NCI-H1092 (cell line): ENCODE results near the gene PTPN13.
A peak's percentile ranks its signal among the peaks of the same experiment; 100 is the strongest.

ENCODE experiments used
- DNase-seq: peaks from one replicate; lab custom pipeline; 2025; lab: John Stamatoyannopoulos, UW

PTPN13 gene

DNA sequence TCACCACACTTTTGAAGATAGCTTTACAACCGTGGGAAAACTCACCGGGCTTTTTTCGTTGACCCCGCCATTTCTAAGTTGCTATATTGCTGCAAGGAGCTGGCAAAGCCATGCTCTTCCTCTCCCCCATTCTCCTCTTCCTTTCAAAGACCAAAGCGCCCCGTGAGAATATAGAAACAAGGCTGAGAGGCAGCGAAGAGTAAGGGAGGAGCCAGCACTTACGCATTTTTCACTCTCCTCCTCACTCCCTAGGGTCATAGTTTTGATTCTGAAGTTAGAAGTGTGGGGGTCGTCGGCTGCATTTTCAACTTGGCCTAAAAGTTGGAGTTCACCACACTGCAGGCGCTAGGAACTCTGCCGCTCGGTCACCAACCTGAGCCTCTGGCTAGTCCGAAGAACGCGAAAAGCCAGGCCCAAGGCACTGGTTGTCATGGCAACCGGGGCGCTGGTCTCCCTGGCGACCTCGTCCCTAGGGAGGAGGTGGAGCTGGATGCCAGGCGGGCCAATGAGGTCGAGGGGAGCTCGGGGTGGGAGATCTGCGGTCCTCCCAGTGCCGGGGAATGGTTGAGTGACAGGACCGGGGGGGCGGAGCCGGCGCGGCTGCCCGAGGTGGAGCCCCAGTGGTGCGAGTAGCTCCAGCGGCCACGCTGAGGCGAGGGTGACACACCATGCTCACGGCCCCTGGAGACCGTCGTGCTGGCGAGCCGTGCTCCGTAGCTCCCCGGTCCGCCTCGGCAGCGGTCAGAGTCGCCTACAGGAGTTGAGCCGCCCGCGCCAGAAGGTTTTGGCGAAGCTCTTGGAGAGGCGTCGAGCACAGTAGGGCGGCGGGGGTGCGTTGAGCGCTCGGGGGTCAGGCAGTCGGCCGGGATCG, at the start of gene PTPN13:
TSS of gene PTPN13 (plus strand) at position 628 of the 871 bp plus-strand sequence. CDS start 40,942 bp downstream, outside the sequence.
- DNase-seq, result peak; percentile 96

DNA sequence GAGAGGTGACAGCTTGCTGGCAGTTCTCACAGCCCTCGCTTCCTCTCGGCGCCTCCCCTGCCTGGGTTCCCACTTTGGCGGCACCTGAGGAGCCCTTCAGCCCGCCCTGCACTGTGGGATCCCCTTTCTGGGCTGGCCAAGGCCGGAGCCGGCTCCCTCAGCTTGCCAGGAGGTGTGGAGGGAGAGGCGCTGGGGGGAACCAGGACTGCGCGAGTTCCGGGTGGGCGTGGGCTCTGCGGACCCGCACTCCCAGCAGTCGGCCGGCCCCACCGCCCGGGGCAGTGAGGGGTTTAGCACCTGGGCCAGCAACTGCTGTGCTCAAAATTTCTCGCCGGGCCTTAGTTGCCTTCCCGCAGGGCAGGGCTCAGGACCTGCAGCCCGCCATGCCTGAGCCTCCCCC, 47.0 kb upstream of the PTPN13 start:
- DNase-seq, result no peak

DNA sequence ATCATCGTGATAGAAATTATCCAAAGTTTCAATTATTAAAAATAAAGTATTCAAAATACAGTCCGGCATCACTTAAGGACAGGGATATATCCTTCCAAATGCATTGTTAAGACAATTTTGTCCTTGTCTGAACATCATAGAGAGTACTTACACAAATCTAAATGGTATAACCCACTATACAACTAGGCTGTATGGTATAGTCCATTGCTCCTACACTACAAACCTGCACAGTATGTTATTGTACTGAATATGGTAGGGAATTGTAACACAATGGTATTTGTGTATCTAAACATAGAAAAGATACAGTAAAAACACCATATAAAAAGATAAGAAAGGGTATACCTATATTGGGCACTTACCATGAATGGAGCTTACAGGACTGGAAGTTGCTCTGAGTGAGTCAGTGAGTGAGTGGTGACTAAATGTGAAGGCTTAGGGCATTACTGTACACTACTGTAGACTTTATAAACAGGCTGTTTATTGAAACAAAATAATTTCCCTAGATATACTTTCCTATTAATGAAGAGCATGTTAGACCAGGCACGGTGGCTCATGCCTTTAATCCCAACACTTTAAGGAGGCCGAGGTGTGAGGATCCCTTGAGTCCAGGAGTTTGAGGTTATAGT, 44.8 kb upstream of the PTPN13 start:
- no peak for DNase-seq

GRCh38 chr4:86551387-86551786, 42.7 kb upstream of the PTPN13 start:
- DNase-seq, result no peak

DNA sequence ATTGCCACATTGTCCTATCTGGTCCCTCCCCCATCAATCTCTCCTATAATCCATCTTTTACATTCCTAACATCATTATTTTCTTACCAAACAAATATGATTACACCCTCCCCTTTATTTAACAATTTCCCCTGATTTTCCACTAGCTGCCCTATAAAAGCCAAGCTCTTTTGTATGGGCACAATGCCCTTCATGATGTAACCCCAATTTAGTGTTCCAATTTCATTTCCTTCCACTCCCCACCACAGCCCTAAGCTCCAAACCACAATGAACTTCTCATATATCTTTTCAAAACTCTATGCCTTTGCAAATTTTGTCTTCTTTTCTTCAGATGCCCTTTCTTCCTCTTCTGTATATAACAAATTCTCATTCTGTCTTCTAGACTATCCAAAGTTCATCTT, 39.5 kb upstream of the PTPN13 start:
- no peak for DNase-seq

- no peak for DNase-seq
These were observed 37.2 kb upstream of the PTPN13 start for GRCh38 chr4:86556791-86557415.

- DNase-seq, result no peak
These were observed 36.6 kb upstream of the PTPN13 start for GRCh38 chr4:86557526-86557925.

DNA sequence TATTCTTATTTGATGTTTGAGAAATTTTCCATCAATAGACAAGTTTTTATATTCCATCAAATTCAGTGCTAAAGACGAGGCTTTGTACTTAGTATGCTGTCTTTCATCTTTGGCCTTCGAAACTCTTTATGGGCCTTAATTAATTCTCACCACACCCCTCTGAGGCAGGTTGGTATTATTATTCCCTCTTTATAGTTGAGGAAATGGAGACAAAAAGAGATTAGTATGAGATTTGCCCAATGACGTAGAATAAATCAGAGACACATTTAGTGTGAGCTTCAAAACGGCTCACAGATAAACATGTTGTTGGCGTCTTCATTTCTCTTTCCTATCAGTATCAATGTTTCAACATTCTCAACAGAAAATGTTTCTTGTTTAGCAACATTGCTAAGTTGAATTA, 35.9 kb upstream of the PTPN13 start:
- no peak for DNase-seq

- DNase-seq, result no peak
These were observed 35.3 kb upstream of the PTPN13 start for GRCh38 chr4:86558797-86559196.

GRCh38 chr4:86560447-86560846, 33.7 kb upstream of the PTPN13 start:
- DNase-seq, result no peak

DNA sequence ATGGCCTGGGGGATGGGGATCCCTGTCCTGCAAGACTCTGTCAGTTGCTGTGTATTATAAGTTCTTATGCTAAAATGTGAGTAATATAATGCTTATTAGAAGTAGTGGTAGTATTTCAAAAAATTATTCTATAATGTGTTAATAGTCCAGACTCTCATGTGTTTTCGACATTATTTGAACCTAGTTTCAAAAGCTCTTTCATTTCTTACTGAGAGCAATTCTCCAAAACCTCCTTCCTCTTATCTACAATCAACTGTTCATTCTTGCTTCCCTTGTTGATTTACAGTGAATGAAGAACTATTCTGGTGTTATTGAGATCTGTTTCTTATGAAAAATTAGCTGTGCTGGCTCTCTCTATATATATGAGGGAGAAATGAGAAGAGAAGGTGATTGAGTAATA, 32.9 kb upstream of the PTPN13 start:
- DNase-seq, result no peak

DNA sequence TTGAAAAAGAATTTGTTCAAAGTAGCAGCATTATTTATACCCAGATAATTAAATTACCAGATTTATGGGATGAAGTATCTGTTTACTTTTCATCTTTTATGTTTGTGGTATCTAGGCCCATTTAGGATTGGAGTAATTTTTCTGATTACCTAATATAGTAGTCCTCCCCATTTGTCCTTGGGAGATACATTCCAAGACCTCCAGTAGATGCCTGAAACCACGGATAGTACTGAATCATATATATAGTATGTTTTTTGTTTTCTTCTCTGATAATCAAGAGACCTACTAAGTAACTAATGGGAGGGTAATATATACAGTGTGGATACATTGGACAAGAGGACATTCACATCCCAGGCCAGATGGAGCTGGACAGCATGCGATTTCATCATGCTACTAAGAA, 30.7 kb upstream of the PTPN13 start:
- DNase-seq, result no peak

DNA sequence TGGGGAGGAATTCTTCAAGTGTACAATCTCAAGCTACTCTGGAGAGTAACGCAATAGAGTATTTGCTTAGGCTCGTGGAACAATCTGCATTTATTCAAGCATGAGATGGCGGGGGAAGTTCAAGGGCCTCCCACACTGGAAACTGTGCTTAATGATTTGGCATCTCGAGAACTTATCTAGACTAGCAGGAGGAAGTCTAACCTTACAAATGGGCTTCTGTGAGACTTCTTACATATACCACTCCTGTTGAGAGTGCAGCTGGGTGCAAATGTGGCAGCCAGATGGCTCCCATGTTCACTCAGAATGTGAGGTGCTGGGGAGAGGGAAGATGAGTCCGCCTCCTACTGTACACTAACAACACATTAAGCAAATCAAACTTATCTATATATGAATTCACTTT, 29.3 kb upstream of the PTPN13 start:
- no peak for DNase-seq

GRCh38 chr4:86565651-86566050, 28.5 kb upstream of the PTPN13 start:
- no peak for DNase-seq

- DNase-seq, result no peak
These were observed 24.8 kb upstream of the PTPN13 start for GRCh38 chr4:86569103-86569870.

- DNase-seq, result no peak
These were observed 14.2 kb upstream of the PTPN13 start for GRCh38 chr4:86579941-86580340.

DNA sequence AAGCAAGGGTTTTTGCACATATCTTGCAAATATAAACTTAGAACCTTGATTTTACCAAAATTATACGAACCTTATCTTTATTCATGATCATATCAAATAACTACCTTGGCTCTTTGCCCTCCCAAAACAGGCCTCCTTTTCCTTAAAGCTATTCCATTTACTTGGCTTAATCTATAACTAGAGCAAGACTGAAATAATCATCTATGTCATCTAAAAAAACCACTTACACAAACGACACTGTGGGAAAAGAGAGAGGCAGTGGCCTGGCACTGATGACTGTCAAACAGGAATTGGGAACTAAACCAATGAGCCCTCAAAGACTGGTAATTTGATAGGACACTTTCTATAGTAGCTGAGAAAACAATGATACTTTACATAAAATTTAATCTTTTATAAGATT, 11.7 kb upstream of the PTPN13 start:
- no peak for DNase-seq

DNA sequence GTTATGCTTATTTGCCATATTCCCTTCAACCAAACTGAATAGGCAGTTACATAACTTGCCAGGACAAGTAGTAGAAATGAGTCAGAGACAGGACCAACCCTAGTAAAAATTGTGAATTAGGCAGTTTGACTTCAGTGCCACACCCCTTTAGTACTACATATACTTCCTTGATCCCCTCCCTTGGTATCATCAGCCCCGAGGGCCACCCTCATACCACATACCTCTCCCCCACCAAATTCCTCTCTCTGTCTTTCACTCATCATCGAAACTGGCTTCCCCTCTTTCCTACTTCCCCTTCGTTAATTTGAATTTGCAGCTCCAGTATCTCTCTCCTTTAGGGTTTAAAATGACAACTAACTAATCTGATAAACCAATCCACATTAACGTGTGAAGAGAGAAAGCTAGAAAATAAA, 7.9 kb upstream of the PTPN13 start:
- no peak for DNase-seq

DNA sequence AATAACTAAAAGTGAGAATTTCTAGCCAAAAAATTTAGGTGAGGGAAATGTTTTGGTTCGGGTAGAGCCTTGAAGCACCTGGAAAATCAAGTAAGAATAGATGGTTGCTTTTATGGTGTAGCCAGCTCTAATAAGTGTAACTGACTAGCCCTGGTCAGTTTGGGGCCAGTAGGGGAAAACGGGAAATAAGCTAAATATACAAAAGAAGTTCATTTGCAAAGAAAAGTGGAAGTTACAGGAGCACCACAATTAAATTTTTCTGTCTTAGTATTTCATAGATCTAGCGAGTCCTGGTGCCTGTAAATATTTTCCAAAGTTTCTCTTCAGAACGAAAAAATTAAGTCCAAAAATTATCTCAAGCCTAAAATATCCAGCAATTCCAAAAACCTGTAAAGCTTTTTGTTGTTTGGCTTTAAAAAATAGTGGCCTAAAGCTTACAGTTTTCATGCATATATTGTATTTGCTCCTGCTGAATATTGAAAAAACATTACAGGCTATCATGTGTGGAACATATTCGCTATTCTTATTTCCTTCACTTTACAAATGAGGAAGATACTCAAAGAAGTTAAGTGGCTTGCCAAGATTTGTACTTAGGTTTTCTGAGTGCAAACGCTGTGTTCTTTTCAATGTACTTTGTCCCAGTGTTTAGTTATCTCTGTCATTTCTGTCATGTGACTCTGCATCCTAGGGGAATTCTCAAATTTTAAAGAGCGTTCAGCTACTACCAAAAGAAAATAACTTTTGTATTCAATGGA, 7.3 kb upstream of the PTPN13 start:
- DNase-seq, result no peak

GRCh38 chr4:86587381-86588140, 6.6 kb upstream of the PTPN13 start:
- no peak for DNase-seq
